ENCODE results near the gene BIN1. TPM values are rescaled to one million over a fixed set of nuclear protein-coding genes. Genes with fewer than 3 reads are reported as not detected.

The BIN1 gene
- total RNA-seq, 1 experiment from 2014 or later = 58.9 TPM

DNA sequence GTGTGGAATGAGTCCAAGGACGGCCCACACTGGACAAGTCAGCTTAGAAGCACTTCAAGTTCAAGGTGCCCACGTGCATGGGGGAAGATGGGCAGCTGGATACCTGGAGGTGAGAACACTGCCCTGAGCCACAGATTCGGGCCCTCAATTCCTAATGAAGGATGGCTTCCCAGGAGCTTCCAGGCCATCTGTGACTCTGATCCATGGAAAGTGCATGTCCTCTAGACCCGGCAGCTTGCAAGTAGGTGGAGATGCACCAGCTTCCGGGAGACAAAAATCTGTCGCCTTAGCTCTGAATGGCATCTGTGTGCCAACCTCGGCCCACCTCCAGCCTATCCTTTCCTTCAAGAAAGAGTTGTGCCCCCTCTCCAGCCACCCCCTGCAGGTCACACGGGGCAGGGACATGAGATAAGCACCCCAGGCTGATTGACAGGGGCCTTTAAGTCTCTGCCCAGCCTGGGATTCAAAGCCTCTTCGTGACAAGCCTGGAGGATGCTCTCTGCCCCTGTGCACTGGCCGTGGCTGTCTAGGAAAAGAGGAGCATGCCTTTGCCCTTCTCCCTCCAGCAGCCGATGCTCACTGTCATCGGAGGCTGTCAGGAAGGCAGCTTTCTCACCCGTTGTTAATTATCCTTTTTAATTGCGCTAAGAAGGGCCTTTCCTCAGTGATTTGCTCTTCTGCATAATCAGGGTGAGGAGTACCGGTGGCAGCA is 65.5 kb downstream of the BIN1 start:
- no peak for DNase-seq
- H3K9ac ChIP-seq (ENCODE audit: low read length) = no peak overlapping the region
- intact Hi-C loops (cut with micrococcal nuclease) = no loop called here
- no peak overlapping the region for H2AFZ ChIP-seq (ENCODE audit: low read length)
- no peaks in the 10 kb centered on the region for H3K4me1 ChIP-seq (ENCODE audit: insufficient read depth, low read length)
- CTCF ChIA-PET = no interaction called here
- no peak overlapping the region for H3K4me3 ChIP-seq (ENCODE audit: low read length)
- no peak overlapping the region for H3K27ac ChIP-seq (ENCODE audit: low read length)
- no peaks in the 10 kb centered on the region for H3K9me2 ChIP-seq (replicated peaks; ENCODE audit: low read length)
- no peaks in the 10 kb centered on the region for H3K9me3 ChIP-seq (ENCODE audit: low read length)
- H3F3A ChIP-seq (ENCODE audit: low read length, unreplicated experiment) = no peaks in the 10 kb centered on the region
- H3K79me2 ChIP-seq (ENCODE audit: low read length) = no peaks in the 10 kb centered on the region
- POLR2A ChIA-PET (ENCODE audit: unreplicated experiment) = interaction anchor here (0.6 kb wide), 1 partner anchor 109 kb away, joined by 5 read pairs; no protein-coding TSS in a partner anchor
- no TSS peak for BruUV-seq (replicated peaks)
- no peak overlapping the region for H3K4me2 ChIP-seq (ENCODE audit: low read length)
- TF ChIP-seq, protein P1, sequence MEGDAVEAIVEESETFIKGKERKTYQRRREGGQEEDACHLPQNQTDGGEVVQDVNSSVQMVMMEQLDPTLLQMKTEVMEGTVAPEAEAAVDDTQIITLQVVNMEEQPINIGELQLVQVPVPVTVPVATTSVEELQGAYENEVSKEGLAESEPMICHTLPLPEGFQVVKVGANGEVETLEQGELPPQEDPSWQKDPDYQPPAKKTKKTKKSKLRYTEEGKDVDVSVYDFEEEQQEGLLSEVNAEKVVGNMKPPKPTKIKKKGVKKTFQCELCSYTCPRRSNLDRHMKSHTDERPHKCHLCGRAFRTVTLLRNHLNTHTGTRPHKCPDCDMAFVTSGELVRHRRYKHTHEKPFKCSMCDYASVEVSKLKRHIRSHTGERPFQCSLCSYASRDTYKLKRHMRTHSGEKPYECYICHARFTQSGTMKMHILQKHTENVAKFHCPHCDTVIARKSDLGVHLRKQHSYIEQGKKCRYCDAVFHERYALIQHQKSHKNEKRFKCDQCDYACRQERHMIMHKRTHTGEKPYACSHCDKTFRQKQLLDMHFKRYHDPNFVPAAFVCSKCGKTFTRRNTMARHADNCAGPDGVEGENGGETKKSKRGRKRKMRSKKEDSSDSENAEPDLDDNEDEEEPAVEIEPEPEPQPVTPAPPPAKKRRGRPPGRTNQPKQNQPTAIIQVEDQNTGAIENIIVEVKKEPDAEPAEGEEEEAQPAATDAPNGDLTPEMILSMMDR (conservative IDR thresholded peaks at IDR 0.05; ENCODE audit: low read depth, low read length) = no peak
- TF ChIP-seq EZH2 (IDR thresholded peaks at IDR 0.05; ENCODE audit: low read length, unreplicated experiment) (no peak), EZH2phosphoT487 (IDR thresholded peaks at IDR 0.05; ENCODE audit: borderline replicate concordance, low read length) (no peak)
- no peaks in the 10 kb centered on the region for H3K27me3 ChIP-seq (ENCODE audit: low read length)
- H3K36me3 ChIP-seq (ENCODE audit: low read depth, low read length) = no peaks in the 10 kb centered on the region
- no peaks in the 10 kb centered on the region for H4K20me1 ChIP-seq (ENCODE audit: low read length)
- no peak for ATAC-seq

DNA sequence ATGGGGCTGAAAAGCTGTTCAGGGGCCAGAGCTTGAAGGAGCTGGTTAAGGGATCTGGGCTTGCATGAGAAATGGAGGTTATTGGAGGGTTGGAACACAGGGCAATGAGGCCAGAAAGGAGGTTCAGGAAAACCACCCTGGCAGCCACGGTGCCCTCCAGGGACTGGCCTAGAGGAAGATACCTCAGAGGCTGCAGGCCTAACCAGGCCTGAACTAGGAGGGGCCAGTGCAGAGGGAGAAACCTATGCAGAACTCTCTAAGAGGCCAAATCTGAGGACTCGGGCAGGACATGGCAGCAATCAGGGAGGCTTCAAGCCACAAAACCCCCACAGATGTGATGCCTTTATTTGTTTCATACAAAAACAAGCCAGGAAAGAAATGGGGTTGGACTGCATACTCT is 66.8 kb downstream of the BIN1 start:
- DNase-seq (no peak), ATAC-seq (no peak)
- POLR2A ChIA-PET (ENCODE audit: unreplicated experiment) = no interaction called here
- Histone ChIP-seq H3K79me2 (ENCODE audit: low read length) (no peaks in the 10 kb centered on the region), H3F3A (ENCODE audit: low read length, unreplicated experiment) (no peaks in the 10 kb centered on the region), H3K4me1 (ENCODE audit: insufficient read depth, low read length) (no peaks in the 10 kb centered on the region), H3K9ac (ENCODE audit: low read length) (no peak overlapping the region), H3K9me2 (replicated peaks; ENCODE audit: low read length) (no peaks in the 10 kb centered on the region), H2AFZ (ENCODE audit: low read length) (no peak overlapping the region), H3K4me3 (ENCODE audit: low read length) (no peak overlapping the region), H3K9me3 (ENCODE audit: low read length) (no peaks in the 10 kb centered on the region), H3K36me3 (ENCODE audit: low read depth, low read length) (no peaks in the 10 kb centered on the region), H4K20me1 (ENCODE audit: low read length) (no peaks in the 10 kb centered on the region), H3K4me2 (ENCODE audit: low read length) (no peak overlapping the region), H3K27ac (ENCODE audit: low read length) (no peak overlapping the region), H3K27me3 (ENCODE audit: low read length) (no peaks in the 10 kb centered on the region)
- CTCF ChIA-PET = no interaction called here
- no TSS peak for BruUV-seq (replicated peaks)
- intact Hi-C loops (cut with micrococcal nuclease) = no loop called here
- TF ChIP-seq EZH2phosphoT487 (IDR thresholded peaks at IDR 0.05; ENCODE audit: borderline replicate concordance, low read length) (no peak), EZH2 (IDR thresholded peaks at IDR 0.05; ENCODE audit: low read length, unreplicated experiment) (no peak)
- TF ChIP-seq, protein P1 (conservative IDR thresholded peaks at IDR 0.05; ENCODE audit: low read depth, low read length) = no peak

DNA sequence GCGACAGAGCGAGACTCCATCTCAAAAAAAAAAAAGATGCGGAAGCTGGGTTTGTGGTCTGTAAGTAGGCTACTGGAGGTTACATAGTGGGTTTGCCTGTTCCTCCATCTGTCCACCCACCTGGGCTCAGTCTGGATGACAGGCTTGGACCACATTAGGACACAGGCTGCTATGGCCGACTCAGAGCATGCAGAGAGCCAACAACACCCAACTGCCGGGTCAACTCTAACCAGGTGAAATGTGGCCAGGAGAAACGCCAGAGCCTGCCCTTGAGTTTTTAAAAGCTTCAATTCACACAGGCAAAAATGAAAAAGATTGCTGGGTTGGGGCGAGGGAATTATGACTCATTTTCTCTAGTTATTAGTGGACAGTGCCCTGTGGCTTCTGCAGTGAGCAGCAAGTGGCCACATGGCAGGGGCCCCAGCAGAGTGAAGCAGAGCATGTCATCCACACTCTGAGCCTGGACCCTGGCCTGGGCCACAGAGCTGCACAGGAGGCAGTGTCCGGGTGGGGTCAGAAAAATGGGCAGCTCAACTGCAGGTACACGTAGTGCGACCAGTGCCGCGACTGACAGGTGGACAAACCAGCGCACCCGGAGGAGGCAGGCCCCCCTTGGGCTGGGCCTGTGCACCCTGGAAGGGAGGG is 67.4 kb downstream of the BIN1 start:
- intact Hi-C loops (cut with micrococcal nuclease) = no loop called here
- no peak overlapping the region for H2AFZ ChIP-seq (ENCODE audit: low read length)
- H3F3A ChIP-seq (ENCODE audit: low read length, unreplicated experiment) = no peaks in the 10 kb centered on the region
- no TSS peak for BruUV-seq (replicated peaks)
- no peaks in the 10 kb centered on the region for H3K9me3 ChIP-seq (ENCODE audit: low read length)
- TF ChIP-seq EZH2phosphoT487 (IDR thresholded peaks at IDR 0.05; ENCODE audit: borderline replicate concordance, low read length) = no peak
- TF ChIP-seq, protein P1 (conservative IDR thresholded peaks at IDR 0.05; ENCODE audit: low read depth, low read length) = no peak
- no peak for TF ChIP-seq EZH2 (IDR thresholded peaks at IDR 0.05; ENCODE audit: low read length, unreplicated experiment)
- no peak overlapping the region for H3K4me2 ChIP-seq (ENCODE audit: low read length)
- DNase-seq (no peak), ATAC-seq (no peak)
- no peaks in the 10 kb centered on the region for H4K20me1 ChIP-seq (ENCODE audit: low read length)
- ChIA-PET POLR2A (ENCODE audit: unreplicated experiment) (no interaction called here), CTCF (no interaction called here)
- no peaks in the 10 kb centered on the region for H3K4me1 ChIP-seq (ENCODE audit: insufficient read depth, low read length)
- no peaks in the 10 kb centered on the region for H3K79me2 ChIP-seq (ENCODE audit: low read length)
- no peaks in the 10 kb centered on the region for H3K27me3 ChIP-seq (ENCODE audit: low read length)
- H3K27ac ChIP-seq (ENCODE audit: low read length) = no peak overlapping the region
- H3K9me2 ChIP-seq (replicated peaks; ENCODE audit: low read length) = no peaks in the 10 kb centered on the region
- H3K4me3 ChIP-seq (ENCODE audit: low read length) = no peak overlapping the region
- no peaks in the 10 kb centered on the region for H3K36me3 ChIP-seq (ENCODE audit: low read depth, low read length)
- no peak overlapping the region for H3K9ac ChIP-seq (ENCODE audit: low read length)
